ENCODE data around the gene CHM.

DNA sequence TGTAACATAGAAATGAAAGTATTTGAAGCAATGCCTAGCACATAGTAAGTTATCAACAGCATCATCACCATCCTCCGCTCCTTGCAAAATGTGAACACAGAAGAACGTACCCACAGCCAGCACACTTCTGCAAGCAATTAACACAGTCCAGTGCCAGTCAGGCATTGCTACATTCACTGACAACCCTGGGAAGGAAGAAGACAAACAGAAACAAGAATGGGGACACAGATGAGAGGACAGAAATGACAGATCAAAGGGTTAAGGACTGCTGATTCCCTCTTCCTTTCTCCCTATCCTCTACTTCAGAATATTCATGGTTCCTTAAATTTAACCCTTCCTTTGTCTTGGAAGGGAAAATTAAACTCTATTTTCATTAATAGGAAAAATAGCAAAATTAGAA lies 53.1 kb downstream of the CHM start:
- TF ChIP-seq POLR2AphosphoS5 (IDR thresholded peaks at IDR 0.05; ENCODE audit: insufficient read depth in 1 of 2, low read depth in 1 of 2) (no peak), POLR2A (IDR thresholded peaks at IDR 0.05) (no peak)
- TF ChIP-seq, protein P1, sequence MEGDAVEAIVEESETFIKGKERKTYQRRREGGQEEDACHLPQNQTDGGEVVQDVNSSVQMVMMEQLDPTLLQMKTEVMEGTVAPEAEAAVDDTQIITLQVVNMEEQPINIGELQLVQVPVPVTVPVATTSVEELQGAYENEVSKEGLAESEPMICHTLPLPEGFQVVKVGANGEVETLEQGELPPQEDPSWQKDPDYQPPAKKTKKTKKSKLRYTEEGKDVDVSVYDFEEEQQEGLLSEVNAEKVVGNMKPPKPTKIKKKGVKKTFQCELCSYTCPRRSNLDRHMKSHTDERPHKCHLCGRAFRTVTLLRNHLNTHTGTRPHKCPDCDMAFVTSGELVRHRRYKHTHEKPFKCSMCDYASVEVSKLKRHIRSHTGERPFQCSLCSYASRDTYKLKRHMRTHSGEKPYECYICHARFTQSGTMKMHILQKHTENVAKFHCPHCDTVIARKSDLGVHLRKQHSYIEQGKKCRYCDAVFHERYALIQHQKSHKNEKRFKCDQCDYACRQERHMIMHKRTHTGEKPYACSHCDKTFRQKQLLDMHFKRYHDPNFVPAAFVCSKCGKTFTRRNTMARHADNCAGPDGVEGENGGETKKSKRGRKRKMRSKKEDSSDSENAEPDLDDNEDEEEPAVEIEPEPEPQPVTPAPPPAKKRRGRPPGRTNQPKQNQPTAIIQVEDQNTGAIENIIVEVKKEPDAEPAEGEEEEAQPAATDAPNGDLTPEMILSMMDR (IDR thresholded peaks at IDR 0.05) = no peak

All from vagina (tissue), 2 donors.